Measurements from ENCODE around the gene UQCRH.
"Not testable (repeated sequence)": the region's sequence is repeated elsewhere in the genome, so short reads cannot be mapped to it uniquely, and the experiment has no call there.

The UQCRH gene

GRCh38 chr1:46300673-46301405, 2.7 kb upstream of the UQCRH start:
- no peak for DNase-seq

GRCh38 chr1:46301406-46301807, 2.1 kb upstream of the UQCRH start:
- peak; percentile 49 for DNase-seq

DNA sequence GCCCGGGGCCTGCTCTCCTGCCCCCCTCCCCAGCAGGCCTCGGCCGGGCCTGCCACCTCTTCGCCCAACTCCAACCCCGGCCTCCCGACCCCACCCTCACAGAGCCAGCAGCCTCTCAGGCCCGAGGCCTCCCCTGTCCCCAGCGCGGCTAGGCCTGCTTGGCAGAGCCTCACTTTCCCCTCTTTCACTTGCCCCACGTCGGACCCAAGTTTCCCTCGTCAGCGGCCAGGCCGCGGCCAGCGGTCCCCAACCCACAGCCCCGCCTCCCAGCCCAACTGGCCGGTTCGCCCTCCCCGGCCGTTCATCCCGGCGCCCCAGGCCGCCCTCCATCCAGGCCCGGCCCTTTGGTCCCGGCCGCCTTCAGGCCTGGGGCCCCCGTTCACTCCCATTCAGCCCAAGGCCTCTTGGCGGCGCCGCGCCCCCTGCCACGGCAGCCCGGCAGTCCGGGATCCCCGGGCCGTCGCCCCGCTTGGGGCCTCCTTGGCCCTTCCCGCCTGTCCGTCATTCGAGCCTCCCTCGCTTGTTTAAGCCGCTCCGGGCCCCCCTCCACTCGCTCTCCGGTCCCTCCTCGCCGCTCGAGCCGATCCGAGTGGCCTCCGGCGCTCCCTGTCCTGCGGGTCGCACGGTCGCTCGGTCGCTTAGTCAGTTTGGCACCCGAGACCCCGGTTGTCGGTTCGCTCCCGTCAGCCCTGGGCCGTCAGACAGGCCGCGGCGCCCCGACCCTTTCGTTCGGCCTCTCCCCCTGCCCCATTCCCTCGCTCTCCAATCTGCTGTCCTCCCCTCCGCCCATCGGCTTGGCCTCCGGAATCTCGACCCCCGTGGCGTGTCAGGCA, 1.5 kb upstream of the UQCRH start:
- DNase-seq = peak; percentile 78

- no peak for DNase-seq
Observed at GRCh38 chr1:46302641-46303037, 859 bp upstream of the UQCRH start.

DNA sequence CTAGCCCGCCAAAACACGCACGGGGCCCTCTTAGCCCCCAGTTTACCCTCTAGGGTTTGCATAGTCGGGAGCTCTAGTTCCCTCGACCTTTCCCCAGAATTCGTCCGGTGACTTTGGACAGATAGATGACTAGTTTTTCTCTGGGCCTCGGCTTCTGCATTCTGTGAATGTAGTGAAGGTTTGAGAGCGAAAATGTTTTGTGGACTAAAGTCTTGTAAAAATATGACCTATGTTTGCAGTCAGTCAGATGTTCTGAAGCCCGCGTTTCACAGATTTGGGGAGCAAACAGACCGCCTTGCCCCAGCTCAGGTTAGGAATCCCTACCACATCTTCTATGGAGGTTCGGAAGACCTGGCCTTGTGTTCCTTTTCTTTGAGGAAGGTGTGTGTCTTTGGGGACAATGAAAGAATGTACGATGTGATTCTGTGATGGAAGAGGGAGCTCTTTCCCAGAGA, 401 bp downstream of the UQCRH start:
- DNase-seq = no peak

DNA sequence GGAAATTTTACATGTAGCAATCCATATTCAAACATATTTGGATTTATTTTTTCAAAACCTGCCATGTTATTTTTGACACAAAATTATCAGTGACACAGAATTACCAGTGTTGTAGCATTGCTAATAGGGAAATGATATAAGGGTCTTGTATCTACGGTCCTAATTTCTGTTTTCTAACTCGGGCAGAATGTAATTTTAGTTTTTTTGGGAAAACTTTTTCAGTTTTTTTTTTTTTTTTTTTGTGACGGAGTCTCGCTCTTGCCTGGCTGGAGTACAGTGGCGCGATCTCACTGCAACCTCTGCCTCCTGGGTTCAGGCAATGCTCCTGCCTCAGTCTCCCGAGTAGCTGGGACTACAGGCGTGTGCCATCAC, 2.6 kb downstream of the UQCRH start:
- DNase-seq = no peak

GRCh38 chr1:46309401-46310159, 6.1 kb downstream of the UQCRH start:
- DNase-seq = no peak

- DNase-seq = no peak
Observed at GRCh38 chr1:46310321-46310720, 6.8 kb downstream of the UQCRH start.

GRCh38 chr1:46315669-46316403, 12.3 kb downstream of the UQCRH start:
- no peak for DNase-seq

DNA sequence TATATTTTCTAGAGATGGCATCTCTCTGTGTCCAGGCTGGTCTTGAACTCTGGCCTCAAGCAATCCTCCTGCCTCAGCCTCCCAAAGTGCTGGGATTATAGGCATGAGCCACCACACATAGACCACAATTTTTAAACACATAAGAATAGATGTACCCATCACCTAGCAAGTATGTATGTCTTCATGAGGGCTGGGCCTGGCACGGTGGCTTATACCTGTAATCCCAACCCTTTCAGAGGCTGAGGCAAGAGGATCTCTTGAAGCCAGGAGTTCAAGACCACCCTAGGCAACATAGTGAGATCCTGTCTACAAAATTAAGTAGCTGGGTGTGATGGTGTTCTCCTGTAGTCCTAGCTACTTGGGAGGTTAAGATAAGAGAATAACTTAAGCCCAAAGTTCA, 13.8 kb downstream of the UQCRH start:
- DNase-seq = no peak

- not testable (repeated sequence) for DNase-seq
Observed at GRCh38 chr1:46319301-46319700, 15.8 kb downstream of the UQCRH start.

GRCh38 chr1:46319960-46320914, 16.7 kb downstream of the UQCRH start:
- DNase-seq = not testable (repeated sequence)

GRCh38 chr1:46322191-46322590, 18.7 kb downstream of the UQCRH start:
- DNase-seq = not testable (repeated sequence)

DNA sequence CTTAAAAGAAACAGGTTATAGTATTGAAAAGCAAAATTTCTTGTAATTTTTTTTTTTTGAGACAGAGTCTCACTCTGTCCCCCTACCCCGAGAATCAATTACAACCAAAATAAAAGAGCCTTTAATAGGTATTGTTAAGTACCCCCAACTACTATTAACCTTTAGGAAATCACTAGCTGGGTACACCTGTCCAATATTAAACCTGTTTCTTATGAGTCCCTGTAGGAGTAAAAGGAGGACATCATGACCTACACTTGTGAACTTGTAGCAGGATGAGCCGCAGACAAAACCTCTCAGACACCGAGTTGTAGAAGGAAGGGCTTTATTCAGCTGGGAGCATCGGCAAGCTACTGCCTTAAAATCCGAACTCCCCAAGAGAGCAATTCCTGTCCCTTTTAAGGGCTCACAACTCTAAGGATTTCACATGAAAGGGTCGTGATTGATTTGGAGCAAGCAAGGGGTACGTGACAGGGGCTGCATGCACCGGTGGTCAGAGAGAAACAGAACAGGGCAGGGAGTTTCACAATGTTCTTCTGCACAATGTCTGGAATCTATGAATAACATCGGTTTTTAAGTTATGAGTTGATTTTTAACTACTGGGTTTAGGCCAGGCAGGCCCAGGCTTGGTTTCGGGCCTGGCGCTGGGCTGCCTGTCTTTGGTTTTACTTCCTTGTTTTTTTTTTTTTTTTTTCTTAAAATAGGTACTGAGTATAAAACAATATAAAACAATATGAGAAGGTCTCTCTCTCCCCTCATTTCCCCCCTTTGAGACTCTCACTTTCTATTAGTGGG, 22.0 kb downstream of the UQCRH start:
- not testable (repeated sequence) for DNase-seq

GRCh38 chr1:46328182-46328581, 24.7 kb downstream of the UQCRH start:
- not testable (repeated sequence) for DNase-seq

GRCh38 chr1:46329807-46330206, 26.3 kb downstream of the UQCRH start:
- not testable (repeated sequence) for DNase-seq

GRCh38 chr1:46330381-46330780, 26.9 kb downstream of the UQCRH start:
- not testable (repeated sequence) for DNase-seq

DNA sequence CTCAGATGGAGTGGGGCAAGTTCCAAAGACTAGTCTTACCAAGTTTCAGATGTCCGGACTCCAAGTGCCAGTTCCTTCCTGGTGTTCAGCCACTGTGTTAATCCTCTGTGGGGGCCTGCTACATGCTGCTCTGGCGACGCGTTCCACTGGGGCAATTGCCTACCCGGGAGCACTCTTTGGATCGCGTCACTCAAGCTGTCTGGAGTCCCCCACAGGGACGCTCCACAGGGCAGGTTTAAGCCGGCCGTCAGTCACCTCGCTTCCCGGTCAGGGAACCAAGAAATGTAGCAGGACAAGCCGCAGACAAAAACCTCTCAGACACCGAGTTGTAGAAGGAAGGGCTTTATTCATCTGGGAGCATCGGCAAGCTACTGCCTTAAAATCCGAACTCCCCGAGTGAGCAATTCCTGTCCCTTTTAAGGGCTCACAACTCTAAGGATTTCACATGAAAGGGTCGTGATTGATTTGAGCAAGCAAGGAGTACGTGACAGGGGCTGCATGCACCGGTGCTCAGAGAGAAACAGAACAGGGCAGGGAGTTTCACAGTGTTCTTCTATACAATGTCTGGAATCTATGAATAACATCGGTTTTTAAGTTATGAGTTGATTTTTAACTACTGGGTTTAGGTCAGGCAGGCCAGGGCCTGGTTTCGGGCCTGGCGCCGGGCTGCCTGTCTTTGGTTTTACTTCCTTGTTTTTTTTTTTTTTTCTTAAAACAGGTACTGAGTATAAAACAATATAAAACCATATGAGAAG, 28.5 kb downstream of the UQCRH start:
- DNase-seq = not testable (repeated sequence)

GRCh38 chr1:46333300-46334029, 30.0 kb downstream of the UQCRH start:
- DNase-seq = no peak

Measured in right forelimb (tissue), 1 donor.